MM.1S (cell line): ENCODE measurements around the gene TOX2.

Source experiments
- CTCF ChIP-seq: fragments of 300-600 bp; sonication (generic); IDR thresholded peaks from 2 replicates; pipeline ENCODE4 v1.5.1; 2016; ENCODE audit warnings: antibody characterized with exemption, low read length, mixed read lengths
- EZH2 ChIP-seq: fragments of 300-600 bp; sonication (generic); optimal IDR thresholded peaks from 2 replicates; pipeline ENCODE3; 2017; ENCODE audit warnings: low read depth, mild to moderate bottlenecking, antibody characterized with exemption, low read length, mixed read lengths

GRCh38 chr20:43969501-43970182 is 55.0 kb downstream of the TOX2 start:
- TF ChIP-seq CTCF (no peak), EZH2 (no peak)
